ENCODE data around the gene SERHL2.
"Not testable (repeated sequence)": the region's sequence is repeated elsewhere in the genome, so short reads cannot be mapped to it uniquely, and the experiment has no call there.

DNA sequence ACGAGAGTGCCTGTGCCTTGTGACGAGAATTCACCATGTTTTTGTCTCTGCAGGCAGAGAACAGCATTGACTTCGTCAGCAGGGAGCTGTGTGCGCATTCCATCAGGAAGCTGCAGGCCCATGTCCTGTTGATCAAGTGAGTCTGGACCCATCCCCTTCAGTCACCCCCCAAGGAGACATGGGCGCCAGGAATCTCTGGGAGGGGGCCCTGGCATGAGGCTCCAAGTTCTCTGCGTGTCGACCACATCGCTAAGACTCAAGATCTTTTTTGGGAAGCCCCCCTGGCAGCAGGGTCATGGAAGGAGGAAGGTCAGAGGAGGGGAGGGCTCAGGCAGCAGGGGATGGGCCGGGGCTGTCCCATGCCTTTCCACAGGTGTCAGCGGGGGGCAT, 44.8 kb upstream of the SERHL2 start:
- TF ChIP-seq, protein P1, sequence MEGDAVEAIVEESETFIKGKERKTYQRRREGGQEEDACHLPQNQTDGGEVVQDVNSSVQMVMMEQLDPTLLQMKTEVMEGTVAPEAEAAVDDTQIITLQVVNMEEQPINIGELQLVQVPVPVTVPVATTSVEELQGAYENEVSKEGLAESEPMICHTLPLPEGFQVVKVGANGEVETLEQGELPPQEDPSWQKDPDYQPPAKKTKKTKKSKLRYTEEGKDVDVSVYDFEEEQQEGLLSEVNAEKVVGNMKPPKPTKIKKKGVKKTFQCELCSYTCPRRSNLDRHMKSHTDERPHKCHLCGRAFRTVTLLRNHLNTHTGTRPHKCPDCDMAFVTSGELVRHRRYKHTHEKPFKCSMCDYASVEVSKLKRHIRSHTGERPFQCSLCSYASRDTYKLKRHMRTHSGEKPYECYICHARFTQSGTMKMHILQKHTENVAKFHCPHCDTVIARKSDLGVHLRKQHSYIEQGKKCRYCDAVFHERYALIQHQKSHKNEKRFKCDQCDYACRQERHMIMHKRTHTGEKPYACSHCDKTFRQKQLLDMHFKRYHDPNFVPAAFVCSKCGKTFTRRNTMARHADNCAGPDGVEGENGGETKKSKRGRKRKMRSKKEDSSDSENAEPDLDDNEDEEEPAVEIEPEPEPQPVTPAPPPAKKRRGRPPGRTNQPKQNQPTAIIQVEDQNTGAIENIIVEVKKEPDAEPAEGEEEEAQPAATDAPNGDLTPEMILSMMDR (IDR thresholded peaks at IDR 0.05) = not testable (repeated sequence)
- TF ChIP-seq EZH2phosphoT487 (IDR thresholded peaks at IDR 0.05) = not testable (repeated sequence)

Measured in neural progenitor cell (in vitro differentiated cells).